ENCODE data around the gene TMEM131. TPM values are rescaled to one million over a fixed set of nuclear protein-coding genes. Genes with fewer than 3 reads are reported as not detected.

The TMEM131 gene
- total and polyA plus RNA-seq, 3 donors from 2014 or later: 35.0 to 54.8 (median 49.6) TPM

DNA sequence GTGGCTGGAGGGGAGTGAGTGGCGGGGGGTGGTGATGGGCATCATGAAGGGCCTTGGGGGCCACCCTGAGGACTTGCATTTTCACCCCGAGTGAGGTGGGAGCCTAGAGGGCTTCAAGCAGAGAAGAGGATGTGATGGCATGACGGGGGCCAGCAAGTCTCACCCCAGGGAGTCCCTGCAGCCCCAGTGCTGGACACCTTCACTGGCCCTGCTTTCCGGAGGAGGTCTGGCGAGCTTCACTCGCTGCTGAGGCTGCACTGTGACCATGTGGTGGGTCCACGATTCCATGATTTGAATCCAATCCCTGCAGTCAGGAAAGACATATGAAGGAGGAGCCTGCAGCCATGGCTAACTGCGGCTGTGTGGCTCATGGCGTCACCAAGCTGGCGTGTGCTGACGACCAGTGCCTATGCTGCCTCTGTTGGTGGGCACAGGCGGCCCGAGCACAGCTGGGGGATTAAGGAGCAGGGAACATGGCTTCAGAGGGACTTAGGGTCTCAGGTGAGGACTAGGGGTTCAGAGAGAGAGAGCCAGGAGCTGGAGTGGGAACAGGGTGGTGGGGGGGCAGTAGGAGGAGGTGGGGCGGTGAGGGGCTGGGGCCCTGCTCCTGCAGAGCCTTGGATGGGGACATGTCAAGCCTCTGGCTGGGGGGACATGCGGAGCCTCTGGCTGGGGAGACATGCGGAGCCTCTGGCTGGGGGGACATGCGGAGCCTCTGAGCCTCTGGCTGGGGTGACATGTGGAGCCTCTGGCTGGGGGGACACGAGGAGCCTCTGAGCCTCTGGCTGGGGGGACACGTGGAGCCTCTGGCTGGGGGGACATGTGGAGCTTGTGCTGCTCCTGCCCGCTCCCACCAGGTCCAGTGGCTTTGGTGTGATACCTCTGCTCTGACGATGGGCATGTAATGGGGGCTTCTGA lies 278.8 kb downstream of the TMEM131 start:
- 87 to 92% methylated on average over 5 to 21 of the region's 21 CpGs for WGBS, 2 donors
- intact Hi-C loops (cut with DNase I; ENCODE audit: low total_unique reads): no loop called here
- TF ChIP-seq POLR2A (IDR thresholded peaks at IDR 0.05): no peak
- TF ChIP-seq, protein P1, sequence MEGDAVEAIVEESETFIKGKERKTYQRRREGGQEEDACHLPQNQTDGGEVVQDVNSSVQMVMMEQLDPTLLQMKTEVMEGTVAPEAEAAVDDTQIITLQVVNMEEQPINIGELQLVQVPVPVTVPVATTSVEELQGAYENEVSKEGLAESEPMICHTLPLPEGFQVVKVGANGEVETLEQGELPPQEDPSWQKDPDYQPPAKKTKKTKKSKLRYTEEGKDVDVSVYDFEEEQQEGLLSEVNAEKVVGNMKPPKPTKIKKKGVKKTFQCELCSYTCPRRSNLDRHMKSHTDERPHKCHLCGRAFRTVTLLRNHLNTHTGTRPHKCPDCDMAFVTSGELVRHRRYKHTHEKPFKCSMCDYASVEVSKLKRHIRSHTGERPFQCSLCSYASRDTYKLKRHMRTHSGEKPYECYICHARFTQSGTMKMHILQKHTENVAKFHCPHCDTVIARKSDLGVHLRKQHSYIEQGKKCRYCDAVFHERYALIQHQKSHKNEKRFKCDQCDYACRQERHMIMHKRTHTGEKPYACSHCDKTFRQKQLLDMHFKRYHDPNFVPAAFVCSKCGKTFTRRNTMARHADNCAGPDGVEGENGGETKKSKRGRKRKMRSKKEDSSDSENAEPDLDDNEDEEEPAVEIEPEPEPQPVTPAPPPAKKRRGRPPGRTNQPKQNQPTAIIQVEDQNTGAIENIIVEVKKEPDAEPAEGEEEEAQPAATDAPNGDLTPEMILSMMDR (IDR thresholded peaks at IDR 0.05): no peak

DNA sequence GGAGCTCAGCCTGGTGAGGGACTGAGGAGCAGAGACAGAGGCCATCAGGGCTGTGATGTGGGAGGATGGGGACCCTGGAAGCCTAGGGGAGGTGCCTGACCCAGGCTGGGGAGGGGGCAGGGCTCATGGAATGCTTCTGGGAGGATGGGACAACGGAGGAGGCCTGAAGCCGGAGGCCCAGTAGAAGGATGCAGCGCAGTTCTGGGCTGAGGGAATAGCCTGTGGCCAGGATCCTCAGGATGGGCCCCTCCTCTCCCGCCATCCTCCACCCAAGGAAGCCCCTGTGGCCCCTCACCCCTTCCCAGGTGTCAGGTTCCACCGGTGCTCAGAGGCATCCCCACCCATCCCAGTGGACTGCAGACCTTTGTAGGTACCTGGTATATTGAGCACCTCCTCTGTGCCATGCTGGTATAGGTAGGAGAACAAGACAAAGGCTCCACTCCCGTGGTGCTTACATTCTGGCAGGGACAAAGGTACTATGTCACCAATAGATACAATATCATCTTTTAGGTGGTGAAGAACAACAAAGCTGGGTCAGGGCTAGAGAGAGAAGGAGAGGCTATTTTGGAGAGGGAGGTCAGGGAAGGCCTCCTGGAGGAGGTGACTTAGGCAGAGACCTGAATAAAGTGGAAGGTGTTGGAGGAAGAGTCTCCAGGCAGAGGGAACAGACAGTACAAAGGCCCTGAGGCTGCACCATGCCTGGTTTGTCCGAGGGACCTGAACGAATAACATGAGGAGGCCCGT lies 279.6 kb downstream of the TMEM131 start:
- intact Hi-C loops (cut with DNase I; ENCODE audit: low total_unique reads): no loop called here
- no peak overlapping the region for H3K27ac ChIP-seq
- no peak for TF ChIP-seq POLR2A (IDR thresholded peaks at IDR 0.05)
- TF ChIP-seq, protein P1 (IDR thresholded peaks at IDR 0.05): no peak
- H3K9me3 ChIP-seq: no peaks in the 10 kb centered on the region
- H3K36me3 ChIP-seq (ENCODE audit: low read depth, missing control alignments): no peaks in the 10 kb centered on the region
- H3K4me3 ChIP-seq: no peak overlapping the region
- DNase-seq: no peak
- 77 to 85% methylated on average over 8 to 9 of the region's 9 CpGs for WGBS, 2 donors
- no peaks in the 10 kb centered on the region for H3K4me1 ChIP-seq
- no peaks in the 10 kb centered on the region for H3K27me3 ChIP-seq

More for the DNA sequence above, 278.8 kb downstream of the TMEM131 start:
- Histone ChIP-seq H3K27ac (no peak overlapping the region), H3K4me1 (no peaks in the 10 kb centered on the region), H3K36me3 (ENCODE audit: low read depth, missing control alignments) (no peaks in the 10 kb centered on the region), H3K9me3 (no peaks in the 10 kb centered on the region), H3K4me3 (no peak overlapping the region), H3K27me3 (no peaks in the 10 kb centered on the region)
- DNase-seq: no peak

DNA sequence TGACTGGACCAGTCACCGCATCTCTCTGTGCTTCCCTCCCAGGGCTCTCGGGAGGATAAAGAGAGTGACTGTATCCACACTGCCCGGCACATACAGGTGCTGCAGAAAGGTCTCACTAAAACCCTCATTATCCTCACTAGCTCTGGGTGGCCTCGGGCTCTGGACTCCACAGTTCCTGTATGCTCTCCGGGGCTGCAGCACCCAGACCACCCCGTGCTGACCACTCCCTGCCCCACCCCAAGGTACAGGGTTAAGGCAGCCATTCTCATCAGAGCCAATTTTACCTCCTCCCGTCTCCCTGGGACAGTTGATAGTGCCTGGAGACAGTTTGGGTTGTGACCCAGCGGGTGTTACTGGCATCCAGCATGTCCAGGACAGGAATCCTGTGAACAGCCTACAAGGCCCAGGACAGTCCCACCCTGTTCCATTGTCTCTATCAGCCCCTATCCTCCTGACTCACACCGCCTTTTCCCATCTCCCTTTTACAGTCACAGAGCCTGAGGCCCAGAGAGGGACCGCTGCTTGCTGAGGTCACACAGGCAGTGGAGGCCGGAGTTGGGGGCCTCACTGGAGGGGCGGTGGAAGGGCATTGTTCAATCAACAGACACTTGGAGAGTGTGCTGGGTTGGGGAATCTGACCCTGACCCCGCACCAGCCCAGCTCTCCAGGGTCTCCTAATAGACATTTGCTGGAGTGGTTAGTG lies 280.6 kb downstream of the TMEM131 start:
- Histone ChIP-seq H3K27me3 (no peaks in the 10 kb centered on the region), H3K9me3 (no peaks in the 10 kb centered on the region), H3K27ac (no peak overlapping the region), H3K36me3 (ENCODE audit: low read depth, missing control alignments) (no peaks in the 10 kb centered on the region), H3K4me3 (no peak overlapping the region), H3K4me1 (no peaks in the 10 kb centered on the region)
- intact Hi-C loops (cut with DNase I; ENCODE audit: low total_unique reads): no loop called here
- 93 to 94% methylated on average over 8 to 13 of the region's 13 CpGs for WGBS, 2 donors
- DNase-seq: no peak
- TF ChIP-seq, protein P1 (IDR thresholded peaks at IDR 0.05): no peak
- TF ChIP-seq POLR2A (IDR thresholded peaks at IDR 0.05): no peak

DNA sequence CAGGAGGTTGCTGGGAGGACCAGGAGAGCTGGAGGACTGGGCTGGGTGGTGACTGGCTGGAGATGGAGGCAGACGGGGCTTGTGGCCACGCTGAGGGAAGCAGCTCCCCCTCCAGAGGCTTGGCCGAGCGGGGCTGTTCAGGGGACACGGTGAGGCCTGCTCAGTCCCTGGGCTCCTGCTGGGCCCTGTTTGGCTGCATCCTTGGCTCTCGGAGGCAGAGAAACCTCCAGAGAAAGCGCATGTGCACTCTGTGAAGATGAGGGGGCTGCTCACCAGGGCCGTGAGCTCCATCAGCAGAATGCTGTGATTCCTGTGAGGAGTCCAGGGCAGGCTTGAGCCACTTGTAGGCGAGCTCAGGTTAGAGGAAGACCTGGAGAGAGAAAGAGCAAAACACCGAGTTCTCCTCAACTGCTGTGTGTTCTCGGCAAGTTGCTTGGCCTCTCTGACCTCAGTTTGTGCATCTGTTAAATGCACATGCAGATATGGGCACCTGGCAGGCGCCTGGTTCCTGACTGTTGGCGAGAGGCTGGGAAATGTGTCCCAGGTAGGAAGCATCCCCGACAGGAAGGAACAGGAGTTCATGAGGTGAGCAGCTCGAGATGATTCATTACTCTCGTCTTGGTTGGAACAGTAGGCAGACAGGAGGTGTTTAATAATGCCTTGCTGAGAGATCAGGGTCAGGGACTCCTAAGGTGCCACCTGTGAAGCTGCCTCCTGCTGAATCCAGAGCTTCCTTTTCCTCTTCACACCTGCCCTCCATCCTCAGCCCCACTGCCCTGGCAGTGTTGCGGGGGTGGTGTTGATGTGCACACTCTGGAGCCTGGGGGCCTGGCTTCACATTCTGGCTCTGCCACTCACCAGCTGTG lies 281.4 kb downstream of the TMEM131 start:
- H3K4me1 ChIP-seq: no peaks in the 10 kb centered on the region
- TF ChIP-seq, protein P1 (IDR thresholded peaks at IDR 0.05): no peak
- TF ChIP-seq POLR2A (IDR thresholded peaks at IDR 0.05): no peak
- no peak overlapping the region for H3K27ac ChIP-seq
- no peak overlapping the region for H3K4me3 ChIP-seq
- no peaks in the 10 kb centered on the region for H3K9me3 ChIP-seq
- H3K36me3 ChIP-seq (ENCODE audit: low read depth, missing control alignments): no peaks in the 10 kb centered on the region
- intact Hi-C loops (cut with DNase I; ENCODE audit: low total_unique reads): no loop called here
- DNase-seq: no peak
- WGBS, 2 donors: 78 to 86% methylated on average over 13 to 17 of the region's 17 CpGs
- no peaks in the 10 kb centered on the region for H3K27me3 ChIP-seq

All from testis (tissue), 3 donors.